ENCODE data around the gene NASP.

Gene NASP

GRCh38 chr1:45604239-45604638, 20.4 kb downstream of the NASP start:
- no peak overlapping the region for H3K27ac ChIP-seq
- no peak for TF ChIP-seq CTCF (IDR thresholded peaks at IDR 0.05)
- no peaks in the 10 kb centered on the region for H3K4me1 ChIP-seq
- H3K27me3 ChIP-seq (ENCODE audit: control insufficient read depth, insufficient read depth, low read length), result no peaks in the 10 kb centered on the region
- no peak overlapping the region for H3K9ac ChIP-seq
- no peak overlapping the region for H3K4me3 ChIP-seq (ENCODE audit: low read depth, low read length)
- no peak overlapping the region for H3K4me2 ChIP-seq (ENCODE audit: low read length)
- no peak overlapping the region for H2AFZ ChIP-seq
- no peaks in the 10 kb centered on the region for H3K36me3 ChIP-seq (ENCODE audit: control insufficient read depth, insufficient read depth, low read length)
- H3K79me2 ChIP-seq, result peaks cover 5% of the 10 kb centered on the region
- no peaks in the 10 kb centered on the region for H3K9me3 ChIP-seq (ENCODE audit: control insufficient read depth, low read length)

- no peaks in the 10 kb centered on the region for H3K4me1 ChIP-seq
- H3K4me2 ChIP-seq (ENCODE audit: low read length), result no peak overlapping the region
- no peak overlapping the region for H2AFZ ChIP-seq
- peaks cover 5% of the 10 kb centered on the region for H3K79me2 ChIP-seq
- H3K9me3 ChIP-seq (ENCODE audit: control insufficient read depth, low read length), result no peaks in the 10 kb centered on the region
- H3K36me3 ChIP-seq (ENCODE audit: control insufficient read depth, insufficient read depth, low read length), result no peaks in the 10 kb centered on the region
- no peak for TF ChIP-seq CTCF (IDR thresholded peaks at IDR 0.05)
- no peak overlapping the region for H3K27ac ChIP-seq
- no peak overlapping the region for H3K4me3 ChIP-seq (ENCODE audit: low read depth, low read length)
- no peaks in the 10 kb centered on the region for H3K27me3 ChIP-seq (ENCODE audit: control insufficient read depth, insufficient read depth, low read length)
- H3K9ac ChIP-seq, result no peak overlapping the region
These were observed 23.7 kb downstream of the NASP start for GRCh38 chr1:45607404-45608074.

- Histone ChIP-seq H3K27ac (no peak overlapping the region), H3K9ac (no peak overlapping the region), H2AFZ (no peak overlapping the region), H3K79me2 (no peaks in the 10 kb centered on the region), H3K9me3 (ENCODE audit: control insufficient read depth, low read length) (no peaks in the 10 kb centered on the region), H3K4me1 (no peaks in the 10 kb centered on the region), H3K4me2 (ENCODE audit: low read length) (no peak overlapping the region), H3K4me3 (ENCODE audit: low read depth, low read length) (no peak overlapping the region), H3K36me3 (ENCODE audit: control insufficient read depth, insufficient read depth, low read length) (no peaks in the 10 kb centered on the region), H3K27me3 (ENCODE audit: control insufficient read depth, insufficient read depth, low read length) (no peaks in the 10 kb centered on the region)
- TF ChIP-seq CTCF (IDR thresholded peaks at IDR 0.05), result no peak
These were observed 24.6 kb downstream of the NASP start for GRCh38 chr1:45608175-45609156.

GRCh38 chr1:45610589-45611226, 26.9 kb downstream of the NASP start:
- no peak for TF ChIP-seq CTCF (IDR thresholded peaks at IDR 0.05)
- no peaks in the 10 kb centered on the region for H3K36me3 ChIP-seq (ENCODE audit: control insufficient read depth, insufficient read depth, low read length)

More at GRCh38 chr1:45610589-45611226, 26.9 kb downstream of the NASP start:
- Histone ChIP-seq H3K27me3 (ENCODE audit: control insufficient read depth, insufficient read depth, low read length) (no peaks in the 10 kb centered on the region), H3K79me2 (no peaks in the 10 kb centered on the region), H3K9ac (no peak overlapping the region), H3K4me3 (ENCODE audit: low read depth, low read length) (no peak overlapping the region), H3K4me1 (no peaks in the 10 kb centered on the region), H3K4me2 (ENCODE audit: low read length) (no peak overlapping the region), H3K9me3 (ENCODE audit: control insufficient read depth, low read length) (no peaks in the 10 kb centered on the region), H3K27ac (no peak overlapping the region), H2AFZ (no peak overlapping the region)
